ENCODE results near the gene PTPRG.
"Not testable (repeated sequence)": the region's sequence is repeated elsewhere in the genome, so short reads cannot be mapped to it uniquely, and the experiment has no call there.

Gene PTPRG

GRCh38 chr3:61561374-61562041 is at the start of gene PTPRG:
Gene PTPRG (plus strand): TSS chr3:61561571. CDS start chr3:61562288, 717 bp downstream.
- DNase-seq: no peak

- DNase-seq: no peak
These were observed 42.8 kb upstream of the PTPRG start for GRCh38 chr3:61518590-61518989.

- no peak for DNase-seq
These were observed 40.3 kb upstream of the PTPRG start for GRCh38 chr3:61520966-61521628.

GRCh38 chr3:61522060-61522459 is 39.3 kb upstream of the PTPRG start:
- DNase-seq: no peak

- DNase-seq: no peak
These were observed 38.7 kb upstream of the PTPRG start for GRCh38 chr3:61522626-61523025.

GRCh38 chr3:61524933-61525332 is 36.4 kb upstream of the PTPRG start:
- DNase-seq: no peak

- DNase-seq: no peak
These were observed 35.1 kb upstream of the PTPRG start for GRCh38 chr3:61526308-61526707.

- DNase-seq: no peak
These were observed 34.4 kb upstream of the PTPRG start for GRCh38 chr3:61527011-61527410.

- no peak for DNase-seq
These were observed 31.0 kb upstream of the PTPRG start for GRCh38 chr3:61530355-61530754.

GRCh38 chr3:61531528-61531927 is 29.8 kb upstream of the PTPRG start:
- DNase-seq: no peak

GRCh38 chr3:61532739-61533500 is 28.5 kb upstream of the PTPRG start:
- no peak for DNase-seq

- no peak for DNase-seq
These were observed 25.5 kb upstream of the PTPRG start for GRCh38 chr3:61535826-61536225.

GRCh38 chr3:61537366-61537765 is 24.0 kb upstream of the PTPRG start:
- no peak for DNase-seq

GRCh38 chr3:61538486-61538885 is 22.9 kb upstream of the PTPRG start:
- no peak for DNase-seq

GRCh38 chr3:61541694-61542093 is 19.7 kb upstream of the PTPRG start:
- DNase-seq: no peak

GRCh38 chr3:61545716-61546115 is 15.7 kb upstream of the PTPRG start:
- no peak for DNase-seq

- no peak for DNase-seq
These were observed 13.7 kb upstream of the PTPRG start for GRCh38 chr3:61547625-61548024.

GRCh38 chr3:61552704-61553103 is 8.7 kb upstream of the PTPRG start:
- DNase-seq: not testable (repeated sequence)

GRCh38 chr3:61559136-61559731 is 2.1 kb upstream of the PTPRG start:
- DNase-seq: no peak

GRCh38 chr3:61560517-61561373 is 626 bp upstream of the PTPRG start:
- DNase-seq: no peak

GRCh38 chr3:61562042-61562720 is 810 bp downstream of the PTPRG start:
- no peak for DNase-seq

- DNase-seq: no peak
These were observed 1.4 kb downstream of the PTPRG start for GRCh38 chr3:61562721-61563312.
